Liver (tissue), 3 donors: ENCODE data around the gene KRR1.

Experiments used
- ATF3 ChIP-seq: IDR thresholded peaks from 2 replicates; pipeline ENCODE4 v1.6.1; 2016; ENCODE audit warnings: antibody characterized with exemption
- CTCF ChIP-seq: fragments of 150-350 bp; IDR thresholded peaks from 2 replicates; pipeline ENCODE4 v1.5.1; 2017; ENCODE audit warnings: improper control_type of control experiment, low read depth, low read length; ENCODE audit not compliant: missing input control
- EGR1 ChIP-seq, 2 donors: IDR thresholded peaks; 2 replicates each; pipeline ENCODE4 v1.6.1; 2016 to 2018; ENCODE audit warnings: antibody characterized with exemption in 2 of 2, low read depth in 2 of 2
- GABPA ChIP-seq, 2 donors: IDR thresholded peaks in 1 of 2; conservative IDR thresholded peaks in 1 of 2; 2 replicates each; pipeline ENCODE4 v1.6.1; 2016; ENCODE audit warnings: antibody characterized with exemption in 2 of 2, mild to moderate bottlenecking in 1 of 2, moderate library complexity in 1 of 2
- HNF4A ChIP-seq, 2 donors: conservative IDR thresholded peaks; 2 replicates each; pipeline ENCODE4 v1.6.1; 2016; ENCODE audit warnings: antibody characterized with exemption in 2 of 2, mild to moderate bottlenecking in 2 of 2
- JUND ChIP-seq, 2 donors: IDR thresholded peaks; 2 replicates each; pipeline ENCODE4 v1.6.1; 2016; ENCODE audit warnings: antibody characterized with exemption in 2 of 2
- MAX ChIP-seq: IDR thresholded peaks from 2 replicates; pipeline ENCODE4 v1.6.1; 2016; ENCODE audit warnings: antibody characterized with exemption
- NR2F2 ChIP-seq: IDR thresholded peaks from 2 replicates; pipeline ENCODE4 v1.6.1; 2016; ENCODE audit warnings: antibody characterized with exemption
- RAD21 ChIP-seq, 2 donors: IDR thresholded peaks; 2 replicates each; pipeline ENCODE4 v1.6.1; 2016; ENCODE audit warnings: antibody characterized with exemption in 2 of 2, mild to moderate bottlenecking in 2 of 2
- REST ChIP-seq: IDR thresholded peaks from 2 replicates; pipeline ENCODE4 v1.6.1; 2016; ENCODE audit warnings: antibody characterized with exemption, mild to moderate bottlenecking
- SP1 ChIP-seq: IDR thresholded peaks from 2 replicates; pipeline ENCODE4 v1.6.1; 2018; ENCODE audit warnings: antibody characterized with exemption, mild to moderate bottlenecking
- TAF1 ChIP-seq: conservative IDR thresholded peaks from 2 replicates; pipeline ENCODE4 v1.6.1; 2016; ENCODE audit warnings: antibody characterized with exemption, mild to moderate bottlenecking
- YY1 ChIP-seq: IDR thresholded peaks from 2 replicates; pipeline ENCODE4 v1.6.1; 2016; ENCODE audit warnings: antibody characterized with exemption, mild to moderate bottlenecking
- ZBTB33 ChIP-seq: IDR thresholded peaks from 2 replicates; pipeline ENCODE4 v1.6.1; 2016; ENCODE audit warnings: antibody characterized with exemption
- donor health status: healthy.
- donor health status: healthy.

- TF ChIP-seq ZBTB33 (no peak), EGR1 (IDR thresholded peaks at IDR 0.05; ENCODE audit: low read depth in 2 of 2) (no peak), CTCF (no peak), TAF1 (no peak), REST (no peak), HNF4A (conservative IDR thresholded peaks at IDR 0.05) (no peak), NR2F2 (no peak), ATF3 (no peak), YY1 (no peak), RAD21 (IDR thresholded peaks at IDR 0.05) (no peak), JUND (IDR thresholded peaks at IDR 0.05) (no peak), MAX (no peak), SP1 (no peak), GABPA (IDR thresholded peaks at IDR 0.05 in 1 of 2, conservative IDR thresholded peaks at IDR 0.05 in 1 of 2) (no peak)
Observed at GRCh38 chr12:75489187-75489586, 22.2 kb downstream of the KRR1 start.
